ENCODE data around the gene SLC22A15.
"Not testable (repeated sequence)": the region's sequence is repeated elsewhere in the genome, so short reads cannot be mapped to it uniquely, and the experiment has no call there.

Gene SLC22A15

GRCh38 chr1:116044071-116044470 lies 67.8 kb downstream of the SLC22A15 start:
- DNase-seq = no peak

- DNase-seq = not testable (repeated sequence)
Measured at GRCh38 chr1:116046933-116047332, 70.6 kb downstream of the SLC22A15 start.

DNA sequence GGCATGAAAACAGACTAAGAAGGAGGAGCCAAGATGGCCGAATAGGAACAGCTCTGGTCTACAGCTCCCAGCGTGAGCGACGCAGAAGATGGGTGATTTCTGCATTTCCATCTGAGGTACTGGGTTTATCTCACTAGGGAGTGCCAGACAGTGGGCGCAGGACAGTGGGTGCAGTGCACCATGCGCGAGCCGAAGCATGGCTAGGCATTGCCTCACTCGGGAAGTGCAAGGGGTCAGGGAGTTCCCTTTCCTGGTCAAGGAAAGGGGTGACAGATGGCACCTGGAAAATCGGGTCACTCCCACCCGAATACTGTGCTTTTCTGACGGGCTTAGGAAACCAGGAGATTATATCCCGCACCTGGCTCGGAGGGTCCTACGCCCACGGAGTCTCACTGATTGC lies 75.6 kb downstream of the SLC22A15 start:
- DNase-seq = not testable (repeated sequence)

GRCh38 chr1:116062201-116062600 lies 85.9 kb downstream of the SLC22A15 start:
- DNase-seq = no peak

GRCh38 chr1:116064616-116065015 lies 88.3 kb downstream of the SLC22A15 start:
- no peak for DNase-seq

- DNase-seq = no peak
Measured at GRCh38 chr1:116066868-116067565, 90.7 kb downstream of the SLC22A15 start.

DNA sequence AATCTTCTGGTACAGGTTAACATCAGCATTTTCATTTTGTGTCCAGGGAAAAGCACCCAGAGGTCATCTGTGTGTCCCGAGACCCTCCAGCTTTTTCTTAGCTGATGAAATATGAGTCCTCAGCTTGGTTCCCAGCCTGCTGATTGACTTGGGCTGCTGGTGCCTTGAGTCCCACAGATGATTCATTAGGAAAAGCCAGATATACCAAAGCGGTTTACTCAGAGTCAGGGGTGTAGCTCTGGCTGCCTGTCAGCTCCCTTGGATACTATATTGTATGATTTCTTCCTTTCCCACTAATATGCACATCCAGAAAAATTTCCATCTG lies 91.2 kb downstream of the SLC22A15 start:
- no peak for DNase-seq

DNA sequence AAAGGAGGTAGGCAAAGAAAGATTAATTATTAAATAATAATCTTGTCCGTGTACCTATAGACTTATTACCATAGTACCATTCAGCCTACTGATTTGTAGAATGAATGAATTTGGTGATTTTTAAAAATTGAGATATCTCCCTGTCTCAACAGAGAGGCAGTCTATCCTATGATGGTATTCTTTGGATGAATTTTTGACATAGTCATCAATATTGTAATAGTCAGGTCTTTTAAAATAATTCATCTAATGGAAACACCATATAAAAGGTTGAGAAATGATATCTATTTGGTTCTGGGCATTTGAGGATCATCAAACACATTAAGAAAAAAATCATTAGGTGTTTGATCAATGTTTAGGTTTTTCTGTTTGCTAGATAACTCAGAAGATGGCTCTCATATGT lies 99.3 kb downstream of the SLC22A15 start:
- no peak for DNase-seq

DNA sequence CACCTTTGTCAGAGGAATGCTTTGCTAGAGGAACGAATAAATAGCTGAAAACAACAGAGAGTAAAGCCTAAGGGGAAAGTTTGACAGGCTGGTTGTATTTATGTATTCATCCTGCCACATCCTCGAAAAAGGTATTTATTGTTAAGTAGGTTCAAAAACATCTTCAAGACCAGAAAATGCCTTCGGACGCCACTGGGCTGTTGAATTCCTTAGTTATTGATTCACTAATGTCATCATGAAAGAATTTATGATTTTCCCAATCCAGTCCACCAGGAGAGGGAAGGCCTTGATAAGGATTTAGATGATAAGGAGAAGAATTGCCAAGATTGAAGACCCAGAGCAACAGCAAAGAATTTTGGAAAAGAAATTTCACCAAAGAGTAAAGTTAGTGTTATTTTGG lies 99.7 kb downstream of the SLC22A15 start:
- no peak for DNase-seq

DNA sequence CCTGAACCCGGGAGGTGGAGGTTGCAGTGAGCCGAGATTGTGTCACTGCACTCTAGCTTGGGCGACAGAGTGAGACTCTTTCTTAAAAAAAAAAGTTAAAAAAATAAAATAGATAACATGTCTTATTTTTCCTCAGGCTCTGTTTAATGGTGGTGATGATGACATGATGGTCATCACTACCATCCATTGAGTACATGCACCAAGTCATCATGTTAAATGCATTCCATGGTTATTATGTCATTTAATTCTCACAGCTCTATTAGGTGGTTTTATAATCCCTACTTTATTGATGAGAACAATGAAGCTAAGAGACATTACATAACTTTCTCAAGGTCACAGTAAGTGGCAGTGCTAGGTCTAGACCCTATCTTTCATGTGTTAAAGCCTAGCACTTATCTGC lies 100.5 kb downstream of the SLC22A15 start:
- no peak for DNase-seq

DNA sequence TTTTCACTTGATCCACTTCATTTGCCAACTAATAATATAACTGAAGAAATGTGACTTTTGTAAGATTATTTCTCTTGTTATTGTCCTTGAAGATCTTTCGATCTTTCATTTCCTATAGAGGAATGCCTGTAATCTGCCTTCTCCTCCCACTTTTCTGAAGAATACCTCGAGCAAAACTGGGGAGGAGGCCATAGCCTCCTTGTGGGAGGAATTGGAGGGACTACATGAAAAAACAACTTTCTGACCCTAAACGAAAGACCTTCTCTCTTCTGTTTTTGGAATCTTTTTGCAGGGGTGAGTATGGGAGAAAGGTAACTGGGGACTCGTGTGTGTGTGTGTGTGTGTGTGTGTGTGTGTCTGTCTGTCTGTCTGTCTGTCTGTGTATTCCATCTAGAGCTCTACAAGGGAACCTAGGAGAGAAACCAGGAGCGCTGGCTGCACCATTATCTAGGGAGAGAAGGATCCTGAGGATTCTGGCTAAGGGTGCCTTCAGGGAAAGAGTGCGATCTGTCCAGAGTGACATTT lies 102.4 kb downstream of the SLC22A15 start:
- no peak for DNase-seq

DNA sequence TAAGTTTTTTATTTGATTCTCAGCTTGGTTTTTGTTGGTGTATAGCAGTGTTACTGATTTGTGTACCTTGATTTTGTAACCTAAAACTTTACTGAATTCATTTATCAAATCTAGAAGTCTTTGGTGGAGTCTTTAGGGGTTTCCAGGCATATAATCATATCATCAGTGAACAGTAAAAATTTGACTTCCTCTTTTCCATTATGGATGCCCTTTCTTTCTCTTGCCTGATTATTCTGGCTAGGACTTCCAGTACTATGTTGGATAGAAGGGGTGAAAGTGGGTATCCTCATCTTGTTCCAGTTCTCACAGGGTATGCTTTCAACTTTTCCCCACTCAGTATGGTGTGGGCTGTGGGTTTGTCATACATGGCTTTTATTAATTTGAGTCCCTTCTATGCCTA lies 111.3 kb downstream of the SLC22A15 start:
- no peak for DNase-seq

- DNase-seq = no peak
Measured at GRCh38 chr1:116089870-116090269, 113.6 kb downstream of the SLC22A15 start.

- DNase-seq = no peak
Measured at GRCh38 chr1:116091083-116091482, 114.8 kb downstream of the SLC22A15 start.

GRCh38 chr1:116092752-116093489 lies 116.6 kb downstream of the SLC22A15 start:
- DNase-seq = no peak

DNA sequence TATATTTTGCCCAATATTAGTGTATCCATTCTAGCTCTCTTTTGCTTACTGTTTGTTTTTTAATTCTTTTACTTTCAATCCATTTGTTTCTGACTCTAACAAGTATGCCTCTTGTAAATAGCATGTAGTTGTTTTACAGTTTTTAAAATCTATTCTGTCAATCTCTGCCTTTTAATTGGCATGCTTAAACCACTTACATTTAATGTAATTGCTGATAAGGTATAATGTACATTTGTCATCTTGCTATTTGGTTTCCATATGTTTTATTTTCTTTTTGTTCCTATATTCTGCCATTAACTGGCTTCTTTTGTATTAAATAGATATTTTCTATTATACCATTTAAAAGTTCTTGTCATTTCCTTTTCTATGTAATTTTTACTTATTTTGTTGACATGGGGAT lies 118.7 kb downstream of the SLC22A15 start:
- no peak for DNase-seq

GRCh38 chr1:116096013-116096618 lies 119.8 kb downstream of the SLC22A15 start:
- no peak for DNase-seq

DNA sequence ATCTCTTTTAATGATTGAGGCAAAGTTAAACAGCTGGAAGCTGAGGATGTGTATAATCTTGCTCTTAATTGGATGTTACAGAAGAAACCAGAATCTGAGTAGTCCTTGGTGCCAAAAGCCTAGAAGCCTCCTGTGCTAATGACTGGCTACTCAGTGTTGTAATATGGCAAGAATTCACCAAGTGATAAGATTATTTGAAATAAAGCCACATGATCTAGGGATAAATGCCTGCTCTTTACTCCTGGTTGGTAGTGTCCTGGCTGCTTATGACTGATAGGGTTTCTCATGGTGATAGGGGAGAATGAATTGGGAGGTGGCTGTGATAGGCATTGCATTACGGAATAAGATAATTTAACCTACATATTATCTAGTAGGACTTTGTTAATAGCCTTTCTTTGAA lies 121.3 kb downstream of the SLC22A15 start:
- no peak for DNase-seq

DNA sequence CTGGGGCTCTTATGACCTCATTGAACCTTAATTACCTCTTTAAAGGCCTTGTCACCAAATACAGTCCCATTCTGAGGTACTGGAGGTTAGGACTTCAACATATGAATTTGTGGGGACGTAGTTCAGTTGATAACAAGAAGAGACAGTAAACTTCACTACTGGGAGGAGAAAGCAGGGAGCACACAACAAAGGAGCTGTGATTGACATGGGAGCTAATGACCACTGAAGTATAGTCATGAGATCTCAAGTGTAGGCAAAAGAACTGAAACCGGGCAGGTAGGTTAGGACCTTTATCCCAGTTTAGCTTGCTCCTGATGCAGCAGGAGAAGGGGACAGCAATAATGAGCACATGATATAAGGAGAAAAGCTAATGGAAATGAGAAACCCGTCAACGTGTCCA lies 123.1 kb downstream of the SLC22A15 start:
- peak; percentile 61 for DNase-seq

DNA sequence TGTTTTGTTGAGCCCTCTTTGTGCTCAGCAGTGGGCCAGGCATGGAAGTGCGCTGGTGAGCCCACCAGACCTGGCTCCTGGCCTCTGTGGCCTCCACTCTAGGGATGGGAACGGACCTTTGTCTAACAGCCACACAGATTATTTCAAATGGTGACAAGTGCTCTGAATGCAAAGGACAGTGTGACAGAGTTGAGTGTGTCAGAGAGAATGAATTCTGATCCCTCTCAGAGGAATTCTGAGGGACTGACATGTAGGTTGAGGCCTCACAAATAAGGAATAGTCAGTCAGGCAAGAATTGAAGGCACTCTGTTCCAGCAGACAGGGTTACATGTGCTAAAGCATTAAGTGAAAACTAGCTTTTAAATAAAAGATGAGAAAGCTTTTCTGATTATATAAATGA lies 123.6 kb downstream of the SLC22A15 start:
- peak; percentile 65 for DNase-seq

- DNase-seq = no peak
Measured at GRCh38 chr1:116104667-116105066, 128.4 kb downstream of the SLC22A15 start.

- no peak for DNase-seq
Measured at GRCh38 chr1:116105996-116106395, 129.7 kb downstream of the SLC22A15 start.

DNA sequence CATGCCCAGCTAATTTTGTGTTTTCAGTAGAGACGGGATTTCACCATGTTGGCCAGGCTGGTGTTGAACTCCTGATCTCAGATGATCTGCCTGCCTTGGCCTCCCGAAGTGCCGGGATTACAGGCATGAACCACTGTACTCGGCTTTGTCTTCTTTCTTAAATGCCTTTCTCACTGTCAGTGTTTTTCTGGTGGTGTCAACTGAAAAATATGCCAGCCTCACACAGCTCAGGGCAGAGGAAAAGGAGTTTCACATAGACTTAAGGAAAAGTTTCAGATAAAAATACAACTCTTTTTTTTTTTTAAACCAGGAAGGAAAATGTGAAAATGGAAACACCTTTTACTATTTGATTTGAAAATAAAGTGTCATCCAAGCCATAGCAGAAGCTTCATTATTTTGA lies 130.3 kb downstream of the SLC22A15 start:
- no peak for DNase-seq

GRCh38 chr1:116107371-116107770 lies 131.1 kb downstream of the SLC22A15 start:
- DNase-seq = no peak

Data from retina (tissue), 1 donor.